ENCODE results near the gene CSGALNACT2. TPM values are rescaled to one million over a fixed set of nuclear protein-coding genes. Genes with fewer than 3 reads are reported as not detected.

Gene CSGALNACT2
- total and polyA plus RNA-seq, 2 donors (not counting 1 experiment from before 2014, with no cell fraction given): 10.9 to 24.0 TPM

DNA sequence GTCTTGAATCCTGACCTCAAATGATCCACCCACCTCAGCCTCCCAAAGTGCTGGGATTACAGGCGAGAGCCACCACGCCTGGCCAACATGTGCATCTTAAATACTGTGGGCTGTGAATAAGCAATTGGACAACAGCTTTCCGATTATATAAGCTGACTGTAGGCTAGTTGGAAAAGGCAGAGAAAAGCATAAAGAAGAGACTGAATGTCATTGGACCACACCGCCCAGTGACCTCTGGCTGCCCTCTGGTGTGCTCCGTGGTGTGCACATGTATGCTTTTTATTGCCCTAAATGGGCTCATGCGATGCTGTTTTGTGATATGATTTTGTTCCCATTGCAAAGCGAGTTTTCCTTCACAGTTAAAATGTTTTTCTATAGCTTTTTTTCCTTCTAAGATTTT lies 15.4 kb upstream of the CSGALNACT2 start:
- Mint-ChIP-seq H3K9me3 (ENCODE audit: insufficient read depth) (no peaks in the 10 kb centered on the region), H3K4me1 (peaks cover 52% of the 10 kb centered on the region), H3K27me3 (no peaks in the 10 kb centered on the region), H3K4me3 (no peak overlapping the region), H3K27ac (peak overlapping the region; percentile 41)
- peaks cover 0 to 3% (median 0%) of the 10 kb centered on the region in 3 donors for H3K9me3 ChIP-seq (ENCODE audit: control extremely low read depth in 1 of 3, control insufficient read depth in 2 of 3, insufficient read depth in 1 of 3, low read length in 2 of 3)
- intact Hi-C loops (cut with micrococcal nuclease): no loop called here
- H3K27me3 ChIP-seq (replicated peaks in 1 of 4; ENCODE audit: control extremely low read depth in 1 of 4, control insufficient read depth in 3 of 4, insufficient read depth in 4 of 4, low read length in 3 of 4): no peaks in the 10 kb centered on the region
- H3K4me1 ChIP-seq (ENCODE audit: control insufficient read depth in 2 of 2, insufficient read depth in 2 of 2, low read length in 2 of 2): peaks cover 38 to 50% of the 10 kb centered on the region in 2 donors
- no peak for ATAC-seq (ENCODE audit: low read depth)
- no peaks in the 10 kb centered on the region for H3K36me3 ChIP-seq (replicated peaks in 1 of 2; ENCODE audit: control extremely low read depth in 1 of 2, control insufficient read depth in 1 of 2, extremely low read depth in 1 of 2, insufficient read depth in 2 of 2, low read length in 1 of 2)
- DNase-seq: no peak
- H3K79me2 ChIP-seq (ENCODE audit: control insufficient read depth, insufficient read depth, low read length): no peaks in the 10 kb centered on the region
- no peak overlapping the region for H2AFZ ChIP-seq (ENCODE audit: insufficient read depth, low read depth, low read length, poor library complexity, severe bottlenecking)
- H3K4me3 ChIP-seq (ENCODE audit: control extremely low read depth in 1 of 5, extremely low read depth in 1 of 5, insufficient read depth in 1 of 5, low read depth in 2 of 5, low read length in 4 of 5): no peak overlapping the region
- no peak overlapping the region for H3K4me2 ChIP-seq (replicated peaks; ENCODE audit: low read depth, low read length, poor library complexity, severe bottlenecking)
- H3K27ac ChIP-seq (ENCODE audit: low read length in 2 of 2): no peak overlapping the region
- no peak overlapping the region for H3K9ac ChIP-seq (ENCODE audit: low read length)
- no peak for TF ChIP-seq EZH2 (IDR thresholded peaks at IDR 0.05; ENCODE audit: borderline replicate concordance, insufficient read depth, low read depth, low read length, poor library complexity, severe bottlenecking)
- TF ChIP-seq, protein P1, sequence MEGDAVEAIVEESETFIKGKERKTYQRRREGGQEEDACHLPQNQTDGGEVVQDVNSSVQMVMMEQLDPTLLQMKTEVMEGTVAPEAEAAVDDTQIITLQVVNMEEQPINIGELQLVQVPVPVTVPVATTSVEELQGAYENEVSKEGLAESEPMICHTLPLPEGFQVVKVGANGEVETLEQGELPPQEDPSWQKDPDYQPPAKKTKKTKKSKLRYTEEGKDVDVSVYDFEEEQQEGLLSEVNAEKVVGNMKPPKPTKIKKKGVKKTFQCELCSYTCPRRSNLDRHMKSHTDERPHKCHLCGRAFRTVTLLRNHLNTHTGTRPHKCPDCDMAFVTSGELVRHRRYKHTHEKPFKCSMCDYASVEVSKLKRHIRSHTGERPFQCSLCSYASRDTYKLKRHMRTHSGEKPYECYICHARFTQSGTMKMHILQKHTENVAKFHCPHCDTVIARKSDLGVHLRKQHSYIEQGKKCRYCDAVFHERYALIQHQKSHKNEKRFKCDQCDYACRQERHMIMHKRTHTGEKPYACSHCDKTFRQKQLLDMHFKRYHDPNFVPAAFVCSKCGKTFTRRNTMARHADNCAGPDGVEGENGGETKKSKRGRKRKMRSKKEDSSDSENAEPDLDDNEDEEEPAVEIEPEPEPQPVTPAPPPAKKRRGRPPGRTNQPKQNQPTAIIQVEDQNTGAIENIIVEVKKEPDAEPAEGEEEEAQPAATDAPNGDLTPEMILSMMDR (IDR thresholded peaks at IDR 0.05): no peak
- WGBS (ENCODE audit: insufficient coverage): 94% methylated on average over 5 of the region's 7 CpGs
- POLR2A ChIA-PET: no interaction called here
- H4K20me1 ChIP-seq (ENCODE audit: control insufficient read depth, insufficient read depth, low read length, poor library complexity, severe bottlenecking): no peaks in the 10 kb centered on the region
- CTCF ChIA-PET: interaction anchor here (0.6 kb wide), 1 partner anchor 338 kb away, joined by 3 read pairs; no protein-coding TSS in a partner anchor

GRCh38 chr10:43123361-43124093 lies 14.7 kb upstream of the CSGALNACT2 start:
- Histone ChIP-seq H3K4me2 (replicated peaks; ENCODE audit: low read depth, low read length, poor library complexity, severe bottlenecking) (no peak overlapping the region), H3K9ac (ENCODE audit: low read length) (no peak overlapping the region), H3K4me1 (ENCODE audit: control insufficient read depth in 2 of 2, insufficient read depth in 2 of 2, low read length in 2 of 2) (peaks cover 38 to 50% of the 10 kb centered on the region in 2 donors), H3K36me3 (replicated peaks in 1 of 2; ENCODE audit: control extremely low read depth in 1 of 2, control insufficient read depth in 1 of 2, extremely low read depth in 1 of 2, insufficient read depth in 2 of 2, low read length in 1 of 2) (no peaks in the 10 kb centered on the region), H3K4me3 (ENCODE audit: control extremely low read depth in 1 of 5, extremely low read depth in 1 of 5, insufficient read depth in 1 of 5, low read depth in 2 of 5, low read length in 4 of 5) (no peak overlapping the region), H3K79me2 (ENCODE audit: control insufficient read depth, insufficient read depth, low read length) (no peaks in the 10 kb centered on the region), H3K27ac (ENCODE audit: low read length in 2 of 2) (no peak overlapping the region), H3K27me3 (replicated peaks in 1 of 4; ENCODE audit: control extremely low read depth in 1 of 4, control insufficient read depth in 3 of 4, insufficient read depth in 4 of 4, low read length in 3 of 4) (no peaks in the 10 kb centered on the region), H2AFZ (ENCODE audit: insufficient read depth, low read depth, low read length, poor library complexity, severe bottlenecking) (no peak overlapping the region), H4K20me1 (ENCODE audit: control insufficient read depth, insufficient read depth, low read length, poor library complexity, severe bottlenecking) (no peaks in the 10 kb centered on the region), H3K9me3 (ENCODE audit: control extremely low read depth in 1 of 3, control insufficient read depth in 2 of 3, insufficient read depth in 1 of 3, low read length in 2 of 3) (peaks cover 0 to 3% (median 0%) of the 10 kb centered on the region in 3 donors)
- WGBS (ENCODE audit: insufficient coverage): 28% methylated on average over 3 of the region's 9 CpGs
- H3K27me3 Mint-ChIP-seq: no peaks in the 10 kb centered on the region
- H3K4me3 Mint-ChIP-seq: no peak overlapping the region
- H3K4me1 Mint-ChIP-seq: peaks cover 53% of the 10 kb centered on the region
- intact Hi-C loops (cut with micrococcal nuclease): no loop called here
- ATAC-seq (ENCODE audit: low read depth) (no peak), DNase-seq (no peak)
- CTCF ChIA-PET: no interaction called here
- POLR2A ChIA-PET: no interaction called here
- TF ChIP-seq EZH2 (IDR thresholded peaks at IDR 0.05; ENCODE audit: borderline replicate concordance, insufficient read depth, low read depth, low read length, poor library complexity, severe bottlenecking): no peak
- TF ChIP-seq, protein P1 (IDR thresholded peaks at IDR 0.05): no peak
- H3K9me3 Mint-ChIP-seq (ENCODE audit: insufficient read depth): no peaks in the 10 kb centered on the region
- H3K27ac Mint-ChIP-seq: no peak overlapping the region

Data from B cell (primary cell).